Left colon (tissue), 2 donors: ENCODE data around the gene KRTAP5-6. TPM values are rescaled to one million over a fixed set of nuclear protein-coding genes. Genes with fewer than 3 reads are reported as not detected.

Experiments used
- ATAC-seq: fragments of 200-7000 bp; cut with Tn5 transposase; one replicate; pipeline ENCODE4 v1.9.1; 2020; ENCODE audit warnings: mild to moderate bottlenecking, moderate library complexity
- DNase-seq, 2 donors: peaks; one replicate each; pipeline ENCODE4 v3.0.0-alpha.2; 2020
- intact Hi-C, 2 donors: fragments of 100-400 bp; cut with DNase I in 1 of 2; cut with micrococcal nuclease in 1 of 2; formaldehyde crosslinking; loops; one replicate each; pipeline versions ENCODE4 v1.11.2 to v1.14.0; 2022; cut with DNase I, micrococcal nuclease
- total RNA-seq, 2 donors: library from RNA; stranded (reverse); fragmentation: NEBNext Ultra II Directional; extraction: Animal tissue kit (Norgen Biotek cat#: 25700); gene quantifications; one replicate each; pipeline ENCODE4 v1.2.1, GENCODE V29; 2021
- donor health status: DM: no; HTN: no; CAD: no.
- donor health status: DM: yes; HTN: yes; CAD: no.

The KRTAP5-6 gene
- total RNA-seq, 2 donors from 2014 or later, result not detected

GRCh38 chr11:1718326-1718725, 21.3 kb downstream of the KRTAP5-6 start:
- ATAC-seq (no peak), DNase-seq (no peak)
- intact Hi-C loops, result no loop called here

- intact Hi-C loops, result no loop called here
- no peak for DNase-seq
- no peak for ATAC-seq
Observed at GRCh38 chr11:1719781-1720180, 22.8 kb downstream of the KRTAP5-6 start.

- ATAC-seq (no peak), DNase-seq (no peak)
- intact Hi-C loops, result no loop called here
Observed at GRCh38 chr11:1727096-1727690, 30.2 kb downstream of the KRTAP5-6 start.

GRCh38 chr11:1727861-1728260, 30.9 kb downstream of the KRTAP5-6 start:
- DNase-seq (no peak), ATAC-seq (no peak)
- intact Hi-C loops, result no loop called here

GRCh38 chr11:1728301-1728700, 31.3 kb downstream of the KRTAP5-6 start:
- intact Hi-C loops, result no loop called here
- no peak for DNase-seq
- ATAC-seq, result no peak

GRCh38 chr11:1728931-1729691, 32.1 kb downstream of the KRTAP5-6 start:
- DNase-seq, result no peak
- ATAC-seq, result no peak

GRCh38 chr11:1729692-1730011, 32.7 kb downstream of the KRTAP5-6 start:
- ATAC-seq, result no peak

More at GRCh38 chr11:1728931-1729691, 32.1 kb downstream of the KRTAP5-6 start:
- intact Hi-C loops, result no loop called here

GRCh38 chr11:1730059-1730629, 33.1 kb downstream of the KRTAP5-6 start:
- ATAC-seq (no peak), DNase-seq (no peak)
- intact Hi-C loops, result no loop called here

More at GRCh38 chr11:1729692-1730011, 32.7 kb downstream of the KRTAP5-6 start:
- no peak for DNase-seq
- intact Hi-C loops, result no loop called here

- ATAC-seq, result no peak
- intact Hi-C loops, result no loop called here
Observed at GRCh38 chr11:1731451-1732059, 34.6 kb downstream of the KRTAP5-6 start.

GRCh38 chr11:1732418-1733008, 35.5 kb downstream of the KRTAP5-6 start:
- intact Hi-C loops, result no loop called here
- ATAC-seq (no peak), DNase-seq (no peak)

More at GRCh38 chr11:1731451-1732059, 34.6 kb downstream of the KRTAP5-6 start:
- no peak for DNase-seq

- DNase-seq, result no peak
Observed at GRCh38 chr11:1733009-1733715, 36.2 kb downstream of the KRTAP5-6 start.

GRCh38 chr11:1733716-1734640, 37.0 kb downstream of the KRTAP5-6 start:
- intact Hi-C loops, result no loop called here
- ATAC-seq (no peak), DNase-seq (no peak)

More at GRCh38 chr11:1733009-1733715, 36.2 kb downstream of the KRTAP5-6 start:
- intact Hi-C loops, result no loop called here
- ATAC-seq, result no peak

GRCh38 chr11:1734641-1735081, 37.7 kb downstream of the KRTAP5-6 start:
- DNase-seq, result no peak

GRCh38 chr11:1735271-1735670, 38.3 kb downstream of the KRTAP5-6 start:
- DNase-seq (no peak), ATAC-seq (no peak)
- intact Hi-C loops, result no loop called here

More at GRCh38 chr11:1734641-1735081, 37.7 kb downstream of the KRTAP5-6 start:
- intact Hi-C loops, result no loop called here
- ATAC-seq, result no peak

GRCh38 chr11:1736447-1736992, 39.5 kb downstream of the KRTAP5-6 start:
- DNase-seq (no peak), ATAC-seq (no peak)
- intact Hi-C loops, result no loop called here

GRCh38 chr11:1737080-1737757, 40.2 kb downstream of the KRTAP5-6 start:
- intact Hi-C loops, result no loop called here
- DNase-seq, result no peak
- no peak for ATAC-seq

GRCh38 chr11:1738380-1738779, 41.4 kb downstream of the KRTAP5-6 start:
- intact Hi-C loops, result no loop called here
- DNase-seq (no peak), ATAC-seq (no peak)
